Neural cell (in vitro differentiated cells): ENCODE measurements around the gene SLC31A2. TPM values are rescaled to one million over a fixed set of nuclear protein-coding genes. Genes with fewer than 3 reads are reported as not detected.

Experiments
- H2AFZ ChIP-seq: fragments of 200-600, 300-800 bp; sonication (generic), shearing (Covaris generic); 2 replicates; pipeline ENCODE4 v1.6.0; 2014; ENCODE audit warnings: low read depth, mild to moderate bottlenecking, antibody characterized with exemption, low read length, moderate library complexity
- H3F3A ChIP-seq: fragments of 200-600 bp; shearing (Covaris generic); 2 replicates; pipeline ENCODE4 v1.6.1; 2016; ENCODE audit warnings: mild to moderate bottlenecking, moderate library complexity, mixed read lengths, antibody characterized with exemption, low read length; ENCODE audit not compliant: insufficient read depth, poor library complexity, severe bottlenecking
- H3K27ac ChIP-seq: fragments of 200-600, 300-800 bp; sonication (generic), shearing (Covaris generic); 2 replicates; pipeline ENCODE4 v1.5.1; 2014; ENCODE audit warnings: mild to moderate bottlenecking, low read length, moderate library complexity
- H3K27me3 ChIP-seq: fragments of 300-800, 200-600 bp; sonication (generic), shearing (Covaris generic); 2 replicates; pipeline ENCODE4 v1.6.0; 2014; ENCODE audit warnings: mild to moderate bottlenecking, low read depth, low read length, moderate library complexity; ENCODE audit not compliant: insufficient read depth
- H3K36me3 ChIP-seq: fragments of 300-800, 200-600 bp; sonication (generic), shearing (Covaris generic); 2 replicates; pipeline ENCODE4 v1.5.1; 2014; ENCODE audit warnings: mild to moderate bottlenecking, antibody characterized with exemption, low read length, moderate library complexity; ENCODE audit not compliant: insufficient read depth
- H3K4me2 ChIP-seq: fragments of 300-800, 200-600 bp; sonication (generic), shearing (Covaris generic); 2 replicates; pipeline ENCODE4 v1.6.0; 2014; ENCODE audit warnings: mild to moderate bottlenecking, low read length
- H3K4me3 ChIP-seq: fragments of 300-800, 200-600 bp; sonication (generic), shearing (Covaris generic); 2 replicates; pipeline ENCODE4 v1.5.1; 2014; ENCODE audit warnings: mild to moderate bottlenecking, low read length, moderate library complexity
- H3K79me2 ChIP-seq: fragments of 200-600 bp; shearing (Covaris generic); replicated peaks from 2 replicates; pipeline ENCODE4 v1.6.0; 2014; ENCODE audit warnings: mild to moderate bottlenecking, low read length, moderate library complexity; ENCODE audit not compliant: insufficient read depth
- H3K9ac ChIP-seq: fragments of 300-800, 200-600 bp; sonication (generic), shearing (Covaris generic); 2 replicates; pipeline ENCODE4 v1.6.1; 2016; ENCODE audit warnings: mild to moderate bottlenecking, low read length, mixed read lengths
- H3K9me2 ChIP-seq: fragments of 200-600 bp; shearing (Covaris generic); 2 replicates; pipeline ENCODE4 v1.6.1; 2016; ENCODE audit warnings: mild to moderate bottlenecking, low read length, mixed read lengths; ENCODE audit not compliant: insufficient read depth
- H3K9me3 ChIP-seq: fragments of 200-600, 300-800 bp; sonication (generic), shearing (Covaris generic); 2 replicates; pipeline ENCODE4 v1.6.1; 2016; ENCODE audit warnings: mild to moderate bottlenecking, mixed run types, low read length, moderate library complexity, mixed read lengths
- H4K20me1 ChIP-seq: fragments of 200-600 bp; shearing (Covaris generic); 2 replicates; pipeline ENCODE4 v1.6.1; 2016; ENCODE audit warnings: mild to moderate bottlenecking, mixed run types; ENCODE audit not compliant: insufficient read depth
- CTCF ChIP-seq: fragments of 450-650 bp; IDR thresholded peaks from 2 replicates; pipeline ENCODE4 v1.5.1; 2014; ENCODE audit warnings: antibody characterized with exemption, mild to moderate bottlenecking, moderate library complexity; ENCODE audit not compliant: poor library complexity, severe bottlenecking
- EP300 ChIP-seq: fragments of 450-650 bp; conservative IDR thresholded peaks from 2 replicates; pipeline ENCODE4 v1.6.1; 2014; ENCODE audit warnings: antibody characterized with exemption, mild to moderate bottlenecking, moderate library complexity; ENCODE audit not compliant: poor library complexity, severe bottlenecking
- EZH2 ChIP-seq: fragments of 200-600, 300-800 bp; shearing (Covaris generic), sonication (generic); IDR thresholded peaks from 2 replicates; pipeline ENCODE4 v1.6.1; 2014; ENCODE audit warnings: antibody characterized with exemption, low read length, borderline replicate concordance, mild to moderate bottlenecking; ENCODE audit not compliant: insufficient read depth, poor library complexity, severe bottlenecking
- MXI1 ChIP-seq: fragments of 450-650 bp; conservative IDR thresholded peaks from 2 replicates; pipeline ENCODE4 v1.6.1; 2014; ENCODE audit warnings: antibody characterized with exemption, mild to moderate bottlenecking; ENCODE audit not compliant: poor library complexity, severe bottlenecking
- POLR2AphosphoS5 ChIP-seq: IDR thresholded peaks from 2 replicates; pipeline ENCODE4 v1.6.1; 2012
- RAD21 ChIP-seq: fragments of 450-650 bp; conservative IDR thresholded peaks from 2 replicates; pipeline ENCODE4 v1.6.1; 2014; ENCODE audit warnings: antibody characterized with exemption, mild to moderate bottlenecking, moderate library complexity
- REST ChIP-seq: IDR thresholded peaks from 2 replicates; pipeline ENCODE4 v1.6.1; 2012; ENCODE audit warnings: borderline replicate concordance
- SMC3 ChIP-seq: fragments of 450-650 bp; conservative IDR thresholded peaks from 2 replicates; pipeline ENCODE4 v1.6.1; 2014; ENCODE audit warnings: antibody characterized with exemption, mild to moderate bottlenecking, moderate library complexity; ENCODE audit not compliant: poor library complexity
- TAF1 ChIP-seq: IDR thresholded peaks from 2 replicates; pipeline ENCODE4 v1.6.1; 2012; ENCODE audit warnings: low read depth
- polyA plus RNA-seq: library from polyadenylated mRNA; depleted of rRNA; stranded (reverse); fragments of >200 nt; gene quantifications from 2 replicates; pipeline ENCODE4 v1.2.3, GENCODE V29; 2014

SLC31A2 gene
- polyA plus RNA-seq, 1 donor from 2014 or later = 4.1 TPM

- Histone ChIP-seq H3K27me3 (no peaks in the 10 kb centered on the region), H3K9me3 (no peaks in the 10 kb centered on the region), H3K79me2 (no peaks in the 10 kb centered on the region), H2AFZ (no peak overlapping the region), H3K4me3 (no peak overlapping the region), H3K36me3 (no peaks in the 10 kb centered on the region), H3F3A (no peaks in the 10 kb centered on the region), H4K20me1 (no peaks in the 10 kb centered on the region), H3K9me2 (no peaks in the 10 kb centered on the region), H3K27ac (no peak overlapping the region), H3K9ac (no peak overlapping the region), H3K4me2 (no peak overlapping the region)
- TF ChIP-seq RAD21 (no peak), EP300 (no peak), POLR2AphosphoS5 (no peak), REST (no peak)
Observed at GRCh38 chr9:113152699-113153098, 1.9 kb downstream of the SLC31A2 start.

- no peaks in the 10 kb centered on the region for H3K79me2 ChIP-seq
- H3K27ac ChIP-seq = no peak overlapping the region
- H4K20me1 ChIP-seq = no peaks in the 10 kb centered on the region
- no peak overlapping the region for H3K4me2 ChIP-seq
- H3K4me3 ChIP-seq = no peak overlapping the region
- no peak overlapping the region for H3K9ac ChIP-seq
- H3F3A ChIP-seq = no peaks in the 10 kb centered on the region
- no peaks in the 10 kb centered on the region for H3K9me2 ChIP-seq
- no peaks in the 10 kb centered on the region for H3K9me3 ChIP-seq
- TF ChIP-seq EP300 (no peak), SMC3 (no peak), MXI1 (no peak), EZH2 (no peak), REST (no peak), TAF1 (no peak), RAD21 (no peak), CTCF (no peak), POLR2AphosphoS5 (no peak)
- no peaks in the 10 kb centered on the region for H3K27me3 ChIP-seq
- no peaks in the 10 kb centered on the region for H3K36me3 ChIP-seq
- H2AFZ ChIP-seq = no peak overlapping the region
Observed at GRCh38 chr9:113153599-113153998, 2.8 kb downstream of the SLC31A2 start.
